AG04450 (cell line): Measurements from ENCODE around the gene RCC2. TPM values are rescaled to one million over a fixed set of nuclear protein-coding genes. Genes with fewer than 3 reads are reported as not detected.

ENCODE experiments used
- CTCF ChIA-PET: fragments of 300-600, 350-600 bp; formaldehyde crosslinking; extraction: SDS; loops from one replicate; lab custom pipeline; 2022; ENCODE audit warnings: antibody characterized with exemption, inconsistent platforms; lab: Charles Lee
- POLR2A ChIA-PET: fragments of 350-600 bp; formaldehyde crosslinking; extraction: SDS; loops from one replicate; lab custom pipeline; 2021; ENCODE audit warnings: antibody characterized with exemption, inconsistent platforms; lab: Yijun Ruan, JAX
- DNase-seq: peaks from one replicate; pipeline ENCODE4 v3.0.0-alpha.2; 2011; ENCODE audit warnings: low read depth, low spot score
- H3K27ac ChIP-seq: one replicate; pipeline ENCODE4 v1.5.1; 2012; ENCODE audit warnings: low read depth, low read length, control low read depth
- H3K27me3 ChIP-seq: one replicate; pipeline ENCODE4 v1.6.0; 2012; ENCODE audit warnings: low read length; ENCODE audit not compliant: control insufficient read depth, insufficient read depth
- H3K4me3 ChIP-seq: 2 replicates; pipeline ENCODE4 v1.5.1; 2011; ENCODE audit warnings: mild to moderate bottlenecking, low read depth, low read length, control low read depth
- H3K9me3 ChIP-seq: 2 replicates; pipeline ENCODE4 v1.5.1; 2012; ENCODE audit warnings: low read length; ENCODE audit not compliant: control insufficient read depth, insufficient read depth
- CTCF ChIP-seq: IDR thresholded peaks from 2 replicates; pipeline ENCODE4 v1.5.1; 2011; ENCODE audit warnings: low read depth, low read length, control low read depth, inconsistent platforms
- polyA plus RNA-seq: library from polyadenylated mRNA; depleted of rRNA; stranded (reverse); fragments of >200 nt; gene quantifications from 2 replicates; pipeline ENCODE4 v1.2.3, GENCODE V29; 2011

RCC2 gene
- polyA plus RNA-seq, 1 experiment = 43.3 TPM

GRCh38 chr1:17377325-17377953 is 62.0 kb downstream of the RCC2 start:
- Histone ChIP-seq H3K27me3 (peaks cover 40% of the 10 kb centered on the region), H3K4me3 (no peak overlapping the region), H3K27ac (no peak overlapping the region), H3K9me3 (no peaks in the 10 kb centered on the region)
- DNase-seq = no peak
- TF ChIP-seq CTCF = no peak
- ChIA-PET POLR2A (no interaction called here), CTCF (interaction anchor here (1.4 kb wide), 1 partner anchor 252 kb away, joined by 3 read pairs; no protein-coding TSS in a partner anchor)

- ChIA-PET POLR2A (no interaction called here), CTCF (no interaction called here)
- no peak for DNase-seq
- H3K27me3 ChIP-seq = peaks cover 25% of the 10 kb centered on the region
- TF ChIP-seq CTCF = no peak
- no peaks in the 10 kb centered on the region for H3K9me3 ChIP-seq
- no peak overlapping the region for H3K4me3 ChIP-seq
- H3K27ac ChIP-seq = no peak overlapping the region
Measured at GRCh38 chr1:17375651-17376050, 63.8 kb downstream of the RCC2 start.

GRCh38 chr1:17372955-17373354 is 66.5 kb downstream of the RCC2 start:
- no peak for TF ChIP-seq CTCF
- ChIA-PET CTCF (no interaction called here), POLR2A (no interaction called here)
- Histone ChIP-seq H3K27ac (no peak overlapping the region), H3K27me3 (peaks cover 14% of the 10 kb centered on the region), H3K9me3 (no peaks in the 10 kb centered on the region), H3K4me3 (no peak overlapping the region)
- no peak for DNase-seq

- POLR2A ChIA-PET = no interaction called here
- Histone ChIP-seq H3K27me3 (peaks cover 13% of the 10 kb centered on the region), H3K4me3 (no peak within 1 kb of the TSS), H3K9me3 (no peaks in the 10 kb centered on the region), H3K27ac (no peak within 1 kb of the TSS)
- TF ChIP-seq CTCF = no peak
- CTCF ChIA-PET = no interaction called here
- no peak for DNase-seq
Measured at GRCh38 chr1:17371896-17372295, 67.6 kb downstream of the RCC2 start, which contains the start of gene PADI6. Gene PADI6, plus strand, starts transcription at chr1:17372196. Its CDS starts 50 bp downstream, at chr1:17372246.

GRCh38 chr1:17370618-17371017 is 68.9 kb downstream of the RCC2 start:
- H3K9me3 ChIP-seq = no peaks in the 10 kb centered on the region
- ChIA-PET POLR2A (no interaction called here), CTCF (no interaction called here)
- H3K27me3 ChIP-seq = peaks cover 20% of the 10 kb centered on the region
- H3K4me3 ChIP-seq = no peak overlapping the region
- no peak overlapping the region for H3K27ac ChIP-seq
- no peak for TF ChIP-seq CTCF
- no peak for DNase-seq
